ENCODE measurements around the gene EGLN1.

The EGLN1 gene

GRCh38 chr1:231324660-231325059, 97.4 kb downstream of the EGLN1 start:
- no peak for DNase-seq (ENCODE audit: low read depth)

DNA sequence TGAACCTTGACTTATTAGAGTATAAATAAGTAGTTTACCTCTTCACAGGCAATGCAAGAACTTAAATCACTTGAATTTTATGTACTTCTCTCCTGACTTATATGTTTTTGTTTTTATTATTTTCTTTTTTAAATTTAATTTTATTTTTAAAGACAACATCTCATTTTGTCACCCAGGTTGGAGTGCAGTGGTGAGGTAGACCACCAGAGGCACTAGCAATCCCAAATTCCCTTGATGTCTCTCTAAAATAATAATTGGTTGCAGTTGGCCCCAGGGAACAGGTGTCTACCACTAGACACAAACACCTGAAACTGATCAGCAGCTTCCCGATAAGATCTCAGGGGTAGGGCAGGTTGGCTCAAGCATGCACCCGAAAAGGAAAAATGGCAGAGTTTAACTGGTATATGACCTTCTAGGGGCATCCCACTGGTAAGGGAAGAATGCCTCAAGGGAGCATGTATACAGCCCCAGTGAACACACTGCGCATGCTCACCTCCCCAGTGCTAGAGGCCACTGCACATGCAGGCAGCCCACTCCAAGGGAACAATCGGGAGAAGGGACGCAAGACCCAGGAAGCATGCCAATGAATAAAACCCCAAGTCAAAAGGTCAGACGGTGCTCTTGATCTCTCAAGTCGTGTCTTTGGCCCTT, 99.1 kb downstream of the EGLN1 start:
- DNase-seq (ENCODE audit: low read depth) = no peak

GRCh38 chr1:231319080-231319479, 103.0 kb downstream of the EGLN1 start:
- no peak for DNase-seq (ENCODE audit: low read depth)

DNA sequence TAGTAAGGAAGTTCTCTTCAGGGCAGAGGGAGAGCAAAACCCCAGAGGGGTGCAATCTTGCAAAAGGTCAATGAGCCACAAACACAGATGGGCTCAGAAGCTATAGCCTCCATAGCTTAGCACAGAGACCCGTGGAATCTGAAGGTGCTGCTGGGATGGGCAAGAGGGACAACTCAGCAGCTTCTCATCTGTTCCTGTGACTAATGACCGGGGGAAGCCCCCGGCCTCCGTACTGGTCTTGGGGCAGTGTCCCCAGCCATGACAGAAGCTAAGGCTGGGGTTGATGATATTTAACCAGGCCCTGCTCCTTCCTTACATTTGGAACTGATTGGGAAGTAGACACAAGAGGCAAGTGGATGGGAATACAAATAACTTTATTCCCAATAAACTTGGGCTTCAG, 103.5 kb downstream of the EGLN1 start:
- no peak for DNase-seq (ENCODE audit: low read depth)

DNA sequence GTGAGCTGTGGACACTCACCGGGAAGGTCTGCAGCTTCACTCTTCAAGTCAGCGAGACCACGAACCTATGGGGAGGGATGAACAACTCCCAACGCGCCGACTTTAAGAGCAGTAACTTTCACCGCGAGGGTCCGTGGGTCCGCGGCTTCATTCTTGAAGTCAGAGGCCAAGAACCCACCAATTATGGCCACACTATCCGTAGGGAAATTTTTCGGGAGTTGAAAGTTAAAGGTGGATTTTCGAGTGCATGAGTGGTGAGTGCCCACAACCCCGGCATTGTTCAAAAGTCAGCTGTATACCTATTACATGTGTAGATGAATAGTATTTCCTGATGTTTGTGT, 104.1 kb downstream of the EGLN1 start:
- DNase-seq (ENCODE audit: low read depth) = no peak

GRCh38 chr1:231317306-231318014, 104.6 kb downstream of the EGLN1 start:
- DNase-seq (ENCODE audit: low read depth) = no peak

DNA sequence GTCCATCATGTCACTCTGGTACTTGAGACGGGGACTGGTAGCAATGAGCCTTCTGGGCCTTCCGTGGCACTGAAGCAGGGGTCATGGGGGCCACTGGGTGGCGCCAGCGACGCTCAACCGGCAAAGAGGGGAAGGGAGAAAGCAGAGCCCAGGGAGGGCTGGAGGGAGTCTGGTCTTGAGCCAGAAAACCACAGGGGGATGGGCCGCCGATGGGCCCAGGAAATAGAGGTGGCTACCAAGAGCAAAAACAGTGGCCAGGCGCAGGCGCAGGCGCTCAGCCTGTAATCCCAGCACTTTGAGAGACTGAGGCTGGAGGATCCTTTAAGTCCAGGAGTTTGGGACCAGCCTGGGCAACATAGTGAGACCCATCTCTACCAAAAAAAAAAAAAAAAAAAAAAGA, 106.2 kb downstream of the EGLN1 start:
- DNase-seq (ENCODE audit: low read depth) = no peak
